Measurements from ENCODE around the gene MOB3B.

MOB3B gene

DNA sequence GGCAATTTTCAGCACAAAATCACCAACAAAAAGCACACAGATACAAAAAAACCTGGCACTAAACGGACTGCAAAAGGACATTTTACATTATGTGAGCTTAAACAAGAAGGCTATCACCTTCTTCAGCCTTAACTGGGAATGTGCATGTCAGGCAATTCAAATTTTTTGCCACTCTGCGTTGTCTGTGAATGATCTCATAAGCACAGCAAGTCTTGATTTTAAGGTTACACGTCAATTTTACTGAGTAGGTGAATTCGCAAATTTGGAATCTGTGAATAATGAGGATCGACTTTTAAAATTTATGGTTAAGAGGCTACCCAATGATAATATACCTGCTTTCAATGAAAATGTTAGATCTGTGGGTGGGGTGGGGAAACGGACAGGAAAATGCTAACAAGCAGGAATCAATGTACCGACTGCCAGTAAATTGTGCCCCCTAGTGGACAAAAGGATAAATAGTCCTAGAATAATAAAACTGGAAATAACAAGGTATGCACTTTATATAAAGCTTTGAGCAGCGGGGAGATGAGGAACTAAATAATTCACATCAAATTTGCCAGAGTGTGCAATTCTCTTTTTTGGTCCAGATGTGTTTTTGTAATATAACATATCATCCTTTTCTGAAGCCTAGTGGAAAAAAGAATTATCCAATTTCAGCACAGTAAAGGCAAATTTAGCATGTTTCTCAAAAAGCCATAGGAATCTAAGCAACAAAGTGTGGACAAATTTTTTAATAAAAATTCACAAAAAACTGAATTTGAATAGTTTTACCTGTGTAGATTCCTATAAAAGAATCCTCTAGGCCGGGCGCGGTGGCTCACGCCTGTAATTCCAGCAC is 253.2 kb downstream of the MOB3B start:
- DNase-seq (ENCODE audit: low read depth), result peak; percentile 35
